HCT116 (cell line): ENCODE data around the gene ATP2C1. TPM values are rescaled to one million over a fixed set of nuclear protein-coding genes. Genes with fewer than 3 reads are reported as not detected.

ENCODE experiments used
- ATAC-seq: fragments of 200-7000 bp; cut with Tn5 transposase; 2 replicates; pipeline ENCODE4 v1.9.1; 2020; ENCODE audit warnings: mild to moderate bottlenecking, moderate library complexity
- BruUV-seq: library from RNA; stranded (reverse); fragments of 400-500 nt; replicated peaks from 2 replicates; lab custom pipeline; 2021; lab: Mats Ljungman, UMichigan
- CTCF ChIA-PET: fragments of 300-600 bp; sonication (Branson Sonifier 250); formaldehyde crosslinking; loops from one replicate; lab custom pipeline; 2021; ENCODE audit warnings: antibody characterized with exemption; lab: Charles Lee
- POLR2A ChIA-PET: fragments of 300-600, 350-600 bp; sonication (Branson Sonifier 250); formaldehyde crosslinking; loops from one replicate; lab custom pipeline; 2021; ENCODE audit warnings: antibody characterized with exemption; lab: Charles Lee
- RAD21 ChIA-PET, 2 experiments: fragments of 300-600 bp; sonication (Branson Sonifier 250); formaldehyde crosslinking; loops; one replicate each; lab custom pipeline; 2023; ENCODE audit warnings: low total read pairs in 2 of 2; ENCODE audit not compliant: uncharacterized antibody in 2 of 2, unreplicated experiment in 2 of 2, low non-redundant PET in 1 of 2; lab: Charles Lee
- DNase-seq: peaks from one replicate; pipeline ENCODE4 v3.0.0-alpha.2; 2010; ENCODE audit warnings: low read depth, low spot score
- H2AFZ ChIP-seq: fragments of 200-600 bp; shearing (Covaris generic), sonication (generic); 2 replicates; pipeline ENCODE4 v1.6.1; 2017; ENCODE audit warnings: low read depth, mixed run types, mixed read lengths, antibody characterized with exemption, low read length; ENCODE audit not compliant: poor library complexity, severe bottlenecking
- H3K27ac ChIP-seq: 2 replicates; pipeline ENCODE4 v1.5.1; 2012; ENCODE audit warnings: low read depth, low read length
- H3K27me3 ChIP-seq: fragments of 200-600 bp; sonication (generic); 2 replicates; pipeline ENCODE4 v1.6.1; 2016; ENCODE audit warnings: mixed run types, low read length, mixed read lengths; ENCODE audit not compliant: insufficient read depth
- H3K36me3 ChIP-seq, 2 experiments: fragments of 200-500 bp in 1 of 2; fragments of 200-600 bp in 1 of 2; sonication (Bioruptor generic) in 1 of 2; sonication (generic) in 1 of 2; 2 replicates each; pipeline versions ENCODE4 v1.5.1 to v1.6.1; 2014 to 2016; ENCODE audit warnings: low read length in 2 of 2, inconsistent platforms in 1 of 2, mixed read lengths in 1 of 2, mixed run types in 1 of 2; ENCODE audit not compliant: insufficient read depth in 2 of 2, control insufficient read depth in 1 of 2
- H3K4me1 ChIP-seq, 2 experiments: fragments of 200-600 bp in 1 of 2; sonication (generic) in 1 of 2; 2 replicates each; pipeline versions ENCODE4 v1.5.1 to v1.6.1; 2012 to 2017; ENCODE audit warnings: low read length in 2 of 2, inconsistent platforms in 1 of 2, mild to moderate bottlenecking in 1 of 2, mixed read lengths in 1 of 2, mixed run types in 1 of 2, moderate library complexity in 1 of 2; ENCODE audit not compliant: insufficient read depth in 2 of 2, control insufficient read depth in 1 of 2
- H3K4me2 ChIP-seq: fragments of 200-600 bp; sonication (generic); 2 replicates; pipeline ENCODE4 v1.6.1; 2017; ENCODE audit warnings: mixed run types, low read length, mixed read lengths
- H3K4me3 ChIP-seq, 2 experiments: fragments of 200-600 bp in 1 of 2; sonication (generic) in 1 of 2; replicated peaks in 1 of 2; 2 replicates each; pipeline ENCODE4 v1.5.1; 2011 to 2016; ENCODE audit warnings: low read length in 2 of 2, control low read depth in 1 of 2, low read depth in 1 of 2, mild to moderate bottlenecking in 1 of 2, mixed read lengths in 1 of 2, mixed run types in 1 of 2
- H3K79me2 ChIP-seq: fragments of 200-600 bp; sonication (generic); 2 replicates; pipeline ENCODE4 v1.6.1; 2017; ENCODE audit warnings: mild to moderate bottlenecking, mixed run types, low read length, moderate library complexity, mixed read lengths; ENCODE audit not compliant: insufficient read depth
- H3K9ac ChIP-seq: fragments of 200-600 bp; sonication (generic); 2 replicates; pipeline ENCODE4 v1.6.1; 2016; ENCODE audit warnings: low read length, mixed read lengths
- H3K9me2 ChIP-seq: fragments of 200-600 bp; sonication (generic), shearing (Covaris generic); 2 replicates; pipeline ENCODE4 v1.6.1; 2017; ENCODE audit warnings: mixed run types, mild to moderate bottlenecking, moderate library complexity; ENCODE audit not compliant: insufficient read depth
- H3K9me3 ChIP-seq, 2 experiments: fragments of 200-500 bp in 1 of 2; fragments of 200-600 bp in 1 of 2; sonication (Bioruptor generic) in 1 of 2; sonication (generic) in 1 of 2; 2 replicates each; pipeline ENCODE4 v1.6.1; 2014 to 2017; ENCODE audit warnings: low read length in 2 of 2, mixed read lengths in 2 of 2, inconsistent platforms in 1 of 2, low read depth in 1 of 2, mild to moderate bottlenecking in 1 of 2, mixed run types in 1 of 2, moderate library complexity in 1 of 2; ENCODE audit not compliant: control insufficient read depth in 1 of 2, insufficient read depth in 1 of 2
- H4K20me1 ChIP-seq: fragments of 200-600 bp; sonication (generic), shearing (Covaris generic); 2 replicates; pipeline ENCODE4 v1.6.1; 2017; ENCODE audit warnings: mixed run types, mild to moderate bottlenecking, moderate library complexity; ENCODE audit not compliant: insufficient read depth
- CBX3 ChIP-seq: IDR thresholded peaks from 2 replicates; pipeline ENCODE4 v1.6.1; 2012; ENCODE audit warnings: low read depth
- CEBPB ChIP-seq: IDR thresholded peaks from 2 replicates; pipeline ENCODE4 v1.6.1; 2012; ENCODE audit warnings: low read depth
- ELF1 ChIP-seq: IDR thresholded peaks from 2 replicates; pipeline ENCODE4 v1.6.1; 2012; ENCODE audit warnings: low read depth, borderline replicate concordance
- EZH2phosphoT487 ChIP-seq: fragments of 200-600 bp; IDR thresholded peaks from 2 replicates; pipeline ENCODE4 v1.6.1; 2018; ENCODE audit warnings: antibody characterized with exemption, borderline replicate concordance
- SRF ChIP-seq: IDR thresholded peaks from 2 replicates; pipeline ENCODE4 v1.6.1; 2012; ENCODE audit warnings: low read depth
- intact Hi-C: fragments of 100-400 bp; cut with micrococcal nuclease; formaldehyde crosslinking; loops from 2 replicates; pipeline ENCODE4 v1.10.0; 2022
- total RNA-seq: library from RNA; stranded (reverse); gene quantifications from one replicate; pipeline ENCODE4 v1.2.1, GENCODE V29; 2021; ENCODE audit not compliant: unreplicated experiment
- TF ChIP-seq, protein P1 (sequence below): IDR thresholded peaks from 2 replicates; pipeline ENCODE4 v1.6.1; 2011; ENCODE audit warnings: mild to moderate bottlenecking, low read length, moderate library complexity; ENCODE audit not compliant: insufficient replicate concordance; ENCODE audit errors: extremely low read depth
- TF ChIP-seq, protein P2 (sequence below): IDR thresholded peaks from 2 replicates; pipeline ENCODE4 v1.6.1; 2012; ENCODE audit warnings: low read depth

Gene ATP2C1
- total RNA-seq, 1 experiment from 2014 or later, result 69.1 TPM

DNA sequence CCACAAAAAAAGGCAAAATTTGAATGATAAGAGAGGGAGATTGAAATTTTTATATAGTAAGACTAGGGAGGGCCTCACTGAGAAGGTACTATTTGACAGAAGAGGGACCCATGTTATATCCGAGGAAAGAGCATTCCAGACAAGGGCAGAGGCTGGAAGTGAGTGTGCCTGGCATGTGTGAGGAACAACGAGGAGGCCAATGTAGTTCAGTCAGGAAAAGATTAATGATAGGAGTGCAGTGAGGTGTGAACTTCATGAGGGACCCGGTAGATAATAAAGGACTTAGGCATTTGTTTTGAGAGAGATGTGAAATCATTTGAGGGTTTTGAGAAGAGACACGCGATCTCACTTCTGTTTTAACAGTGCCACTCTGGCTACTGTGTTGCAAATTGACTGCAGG lies 96.4 kb downstream of the ATP2C1 start:
- DNase-seq (no peak), ATAC-seq (no peak)
- ChIA-PET POLR2A (no interaction called here), CTCF (no interaction called here), RAD21 (no interaction called here)
- Histone ChIP-seq H3K4me1 (no peaks in the 10 kb centered on the region), H2AFZ (no peak overlapping the region), H3K4me2 (no peak overlapping the region), H3K27ac (no peak overlapping the region), H4K20me1 (no peaks in the 10 kb centered on the region), H3K79me2 (peaks cover 3% of the 10 kb centered on the region; the same call in 1 of the 2 replicates), H3K36me3 (no peaks in the 10 kb centered on the region), H3K27me3 (no peaks in the 10 kb centered on the region), H3K9me2 (no peaks in the 10 kb centered on the region), H3K9me3 (no peaks in the 10 kb centered on the region), H3K9ac (no peak overlapping the region), H3K4me3 (no peak overlapping the region)
- TF ChIP-seq EZH2phosphoT487, result no peak
- intact Hi-C loops, result no loop called here
- no TSS peak for BruUV-seq

DNA sequence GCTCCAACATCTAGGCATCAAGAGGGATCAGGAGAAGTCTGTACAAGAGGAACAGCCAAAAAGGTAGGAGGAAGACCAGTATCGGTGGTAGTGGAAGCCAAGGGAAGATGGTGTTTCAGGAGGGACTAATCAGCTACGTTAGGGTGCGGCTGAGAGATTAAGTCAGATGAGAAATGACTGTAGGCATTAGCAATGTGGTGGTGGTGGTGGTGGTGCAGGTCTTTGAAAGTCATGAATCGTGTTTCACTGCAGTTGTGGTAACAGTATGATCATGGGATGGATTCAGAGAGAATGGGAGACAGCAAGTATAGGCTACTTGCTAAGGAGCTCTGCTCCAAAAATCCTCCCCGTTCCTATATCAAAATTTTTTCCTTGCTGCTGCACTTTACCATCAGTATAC lies 97.2 kb downstream of the ATP2C1 start:
- intact Hi-C loops, result no loop called here
- no TSS peak for BruUV-seq
- ChIA-PET POLR2A (no interaction called here), CTCF (no interaction called here)
- no peaks in the 10 kb centered on the region for H3K9me3 ChIP-seq
- no peak overlapping the region for H3K27ac ChIP-seq
- H3K27me3 ChIP-seq, result no peaks in the 10 kb centered on the region
- H3K4me3 ChIP-seq, result no peak overlapping the region
- no peaks in the 10 kb centered on the region for H3K9me2 ChIP-seq
- no peak for ATAC-seq
- H3K9ac ChIP-seq, result no peak overlapping the region
- peaks cover 3% of the 10 kb centered on the region; the same call in 1 of the 2 replicates for H3K79me2 ChIP-seq
- no peaks in the 10 kb centered on the region for H3K36me3 ChIP-seq
- TF ChIP-seq, protein P1, sequence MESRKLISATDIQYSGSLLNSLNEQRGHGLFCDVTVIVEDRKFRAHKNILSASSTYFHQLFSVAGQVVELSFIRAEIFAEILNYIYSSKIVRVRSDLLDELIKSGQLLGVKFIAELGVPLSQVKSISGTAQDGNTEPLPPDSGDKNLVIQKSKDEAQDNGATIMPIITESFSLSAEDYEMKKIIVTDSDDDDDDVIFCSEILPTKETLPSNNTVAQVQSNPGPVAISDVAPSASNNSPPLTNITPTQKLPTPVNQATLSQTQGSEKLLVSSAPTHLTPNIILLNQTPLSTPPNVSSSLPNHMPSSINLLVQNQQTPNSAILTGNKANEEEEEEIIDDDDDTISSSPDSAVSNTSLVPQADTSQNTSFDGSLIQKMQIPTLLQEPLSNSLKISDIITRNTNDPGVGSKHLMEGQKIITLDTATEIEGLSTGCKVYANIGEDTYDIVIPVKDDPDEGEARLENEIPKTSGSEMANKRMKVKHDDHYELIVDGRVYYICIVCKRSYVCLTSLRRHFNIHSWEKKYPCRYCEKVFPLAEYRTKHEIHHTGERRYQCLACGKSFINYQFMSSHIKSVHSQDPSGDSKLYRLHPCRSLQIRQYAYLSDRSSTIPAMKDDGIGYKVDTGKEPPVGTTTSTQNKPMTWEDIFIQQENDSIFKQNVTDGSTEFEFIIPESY, result no peak
- no peak for TF ChIP-seq CEBPB
- no peak for TF ChIP-seq SRF
- TF ChIP-seq, protein P2, sequence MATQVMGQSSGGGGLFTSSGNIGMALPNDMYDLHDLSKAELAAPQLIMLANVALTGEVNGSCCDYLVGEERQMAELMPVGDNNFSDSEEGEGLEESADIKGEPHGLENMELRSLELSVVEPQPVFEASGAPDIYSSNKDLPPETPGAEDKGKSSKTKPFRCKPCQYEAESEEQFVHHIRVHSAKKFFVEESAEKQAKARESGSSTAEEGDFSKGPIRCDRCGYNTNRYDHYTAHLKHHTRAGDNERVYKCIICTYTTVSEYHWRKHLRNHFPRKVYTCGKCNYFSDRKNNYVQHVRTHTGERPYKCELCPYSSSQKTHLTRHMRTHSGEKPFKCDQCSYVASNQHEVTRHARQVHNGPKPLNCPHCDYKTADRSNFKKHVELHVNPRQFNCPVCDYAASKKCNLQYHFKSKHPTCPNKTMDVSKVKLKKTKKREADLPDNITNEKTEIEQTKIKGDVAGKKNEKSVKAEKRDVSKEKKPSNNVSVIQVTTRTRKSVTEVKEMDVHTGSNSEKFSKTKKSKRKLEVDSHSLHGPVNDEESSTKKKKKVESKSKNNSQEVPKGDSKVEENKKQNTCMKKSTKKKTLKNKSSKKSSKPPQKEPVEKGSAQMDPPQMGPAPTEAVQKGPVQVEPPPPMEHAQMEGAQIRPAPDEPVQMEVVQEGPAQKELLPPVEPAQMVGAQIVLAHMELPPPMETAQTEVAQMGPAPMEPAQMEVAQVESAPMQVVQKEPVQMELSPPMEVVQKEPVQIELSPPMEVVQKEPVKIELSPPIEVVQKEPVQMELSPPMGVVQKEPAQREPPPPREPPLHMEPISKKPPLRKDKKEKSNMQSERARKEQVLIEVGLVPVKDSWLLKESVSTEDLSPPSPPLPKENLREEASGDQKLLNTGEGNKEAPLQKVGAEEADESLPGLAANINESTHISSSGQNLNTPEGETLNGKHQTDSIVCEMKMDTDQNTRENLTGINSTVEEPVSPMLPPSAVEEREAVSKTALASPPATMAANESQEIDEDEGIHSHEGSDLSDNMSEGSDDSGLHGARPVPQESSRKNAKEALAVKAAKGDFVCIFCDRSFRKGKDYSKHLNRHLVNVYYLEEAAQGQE, result no peak
- no peak for TF ChIP-seq CBX3
- TF ChIP-seq ELF1, result no peak
- TF ChIP-seq, all 23 proteins: peak for 0
- no peaks in the 10 kb centered on the region for H3K4me1 ChIP-seq
- RAD21 ChIA-PET, result no interaction called here
- H3K4me2 ChIP-seq, result no peak overlapping the region
- no peaks in the 10 kb centered on the region for H4K20me1 ChIP-seq
- no peak for DNase-seq
- no peak overlapping the region for H2AFZ ChIP-seq
